Stimulated activated CD4-positive, alpha-beta T cell treated with anti-CD3 and anti-CD28 coated beads, Interleukin-1b, Interleukin-23, amount 100 ng/mL, for 4 hours (primary cell): ENCODE measurements around the gene ZIC4.

Source experiments
- DNase-seq, 2 donors: peaks; one replicate each; pipeline ENCODE4 v3.0.0-alpha.2; 2020; ENCODE audit warnings: low read depth in 2 of 2

The ZIC4 gene

GRCh38 chr3:147355084-147355752 lies 51.1 kb downstream of the ZIC4 start:
- no peak for DNase-seq

GRCh38 chr3:147354623-147355022 lies 51.7 kb downstream of the ZIC4 start:
- no peak for DNase-seq

- no peak for DNase-seq
Observed at GRCh38 chr3:147351301-147351700, 55.0 kb downstream of the ZIC4 start.

- DNase-seq: no peak
Observed at GRCh38 chr3:147348976-147349375, 57.4 kb downstream of the ZIC4 start.

GRCh38 chr3:147343926-147344325 lies 62.4 kb downstream of the ZIC4 start:
- DNase-seq: no peak

GRCh38 chr3:147341727-147342126 lies 64.6 kb downstream of the ZIC4 start:
- no peak for DNase-seq

GRCh38 chr3:147336543-147337278 lies 69.6 kb downstream of the ZIC4 start:
- no peak for DNase-seq
